Endometrial microvascular endothelial cells (primary cell): ENCODE measurements around the gene CCR6. TPM values are rescaled to one million over a fixed set of nuclear protein-coding genes. Genes with fewer than 3 reads are reported as not detected.

ENCODE experiments used
- in situ Hi-C: cut with HindIII; loops from 2 replicates; pipeline ENCODE4 v1.10.0; 2017; ENCODE audit warnings: low sequenced_read_pairs, low pct_unique_long_range_greater_than_20kb; ENCODE audit errors: inconsistent ontology term
- total RNA-seq: library from RNA; depleted of rRNA; stranded (reverse); fragments of >200 nt; gene quantifications from one replicate; pipeline ENCODE4 v1.2.3, GENCODE V29; 2015; ENCODE audit errors: inconsistent ontology term

CCR6 gene
- total RNA-seq, 1 donor from 2014 or later, result not detected

DNA sequence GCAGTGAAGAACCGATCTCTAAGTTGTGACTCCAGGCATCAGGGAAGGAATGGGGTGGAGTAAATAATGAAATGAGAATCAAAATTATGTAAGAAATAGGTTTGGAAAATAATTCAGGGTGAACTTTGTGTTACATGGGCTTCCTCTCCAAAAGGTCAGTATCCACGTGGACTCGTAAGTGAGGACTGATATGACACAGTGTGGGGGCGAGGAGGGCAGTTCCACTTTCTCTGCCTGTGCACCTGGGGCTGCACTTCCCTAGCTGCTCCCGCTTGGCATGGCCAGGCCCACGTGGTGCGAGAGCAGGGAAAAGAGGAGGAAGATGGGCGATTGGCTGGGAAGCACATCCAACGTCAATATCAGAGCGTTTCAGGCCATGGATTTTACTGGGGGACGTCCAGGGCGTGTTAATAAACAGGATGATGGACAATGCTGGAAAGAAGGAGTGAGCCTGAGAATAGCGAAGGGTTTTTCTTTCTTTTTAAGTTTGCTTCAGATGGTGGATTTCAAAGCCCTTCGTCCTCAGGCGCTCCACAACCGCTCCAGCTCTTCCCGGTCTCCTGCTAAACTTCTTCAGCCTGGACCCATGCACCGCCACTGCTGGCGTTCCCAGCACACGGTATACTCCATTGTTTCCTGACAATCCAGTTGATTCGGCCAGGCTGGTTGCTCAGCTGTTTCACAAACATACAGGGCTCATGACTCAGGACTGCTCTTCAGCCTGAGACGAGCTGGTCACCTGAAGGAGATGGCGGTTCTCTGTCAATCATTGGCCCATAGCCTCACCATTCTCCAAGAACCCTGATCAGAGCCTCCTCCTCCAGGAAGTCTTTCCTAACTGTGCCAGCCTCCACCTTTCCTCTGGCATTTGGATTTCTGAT lies 11.8 kb downstream of the CCR6 start:
- in situ Hi-C loops, result no loop called here

DNA sequence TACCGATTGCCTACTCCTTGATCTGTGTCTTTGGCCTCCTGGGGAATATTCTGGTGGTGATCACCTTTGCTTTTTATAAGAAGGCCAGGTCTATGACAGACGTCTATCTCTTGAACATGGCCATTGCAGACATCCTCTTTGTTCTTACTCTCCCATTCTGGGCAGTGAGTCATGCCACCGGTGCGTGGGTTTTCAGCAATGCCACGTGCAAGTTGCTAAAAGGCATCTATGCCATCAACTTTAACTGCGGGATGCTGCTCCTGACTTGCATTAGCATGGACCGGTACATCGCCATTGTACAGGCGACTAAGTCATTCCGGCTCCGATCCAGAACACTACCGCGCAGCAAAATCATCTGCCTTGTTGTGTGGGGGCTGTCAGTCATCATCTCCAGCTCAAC lies 13.5 kb downstream of the CCR6 start:
- in situ Hi-C loops, result no loop called here

DNA sequence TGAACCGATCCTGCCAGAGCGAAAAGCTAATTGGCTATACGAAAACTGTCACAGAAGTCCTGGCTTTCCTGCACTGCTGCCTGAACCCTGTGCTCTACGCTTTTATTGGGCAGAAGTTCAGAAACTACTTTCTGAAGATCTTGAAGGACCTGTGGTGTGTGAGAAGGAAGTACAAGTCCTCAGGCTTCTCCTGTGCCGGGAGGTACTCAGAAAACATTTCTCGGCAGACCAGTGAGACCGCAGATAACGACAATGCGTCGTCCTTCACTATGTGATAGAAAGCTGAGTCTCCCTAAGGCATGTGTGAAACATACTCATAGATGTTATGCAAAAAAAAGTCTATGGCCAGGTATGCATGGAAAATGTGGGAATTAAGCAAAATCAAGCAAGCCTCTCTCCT lies 14.2 kb downstream of the CCR6 start:
- in situ Hi-C loops, result no loop called here

DNA sequence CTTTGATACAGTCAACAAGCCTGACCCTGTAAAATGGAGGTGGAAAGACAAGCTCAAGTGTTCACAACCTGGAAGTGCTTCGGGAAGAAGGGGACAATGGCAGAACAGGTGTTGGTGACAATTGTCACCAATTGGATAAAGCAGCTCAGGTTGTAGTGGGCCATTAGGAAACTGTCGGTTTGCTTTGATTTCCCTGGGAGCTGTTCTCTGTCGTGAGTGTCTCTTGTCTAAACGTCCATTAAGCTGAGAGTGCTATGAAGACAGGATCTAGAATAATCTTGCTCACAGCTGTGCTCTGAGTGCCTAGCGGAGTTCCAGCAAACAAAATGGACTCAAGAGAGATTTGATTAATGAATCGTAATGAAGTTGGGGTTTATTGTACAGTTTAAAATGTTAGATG lies 15.0 kb downstream of the CCR6 start:
- in situ Hi-C loops, result no loop called here

DNA sequence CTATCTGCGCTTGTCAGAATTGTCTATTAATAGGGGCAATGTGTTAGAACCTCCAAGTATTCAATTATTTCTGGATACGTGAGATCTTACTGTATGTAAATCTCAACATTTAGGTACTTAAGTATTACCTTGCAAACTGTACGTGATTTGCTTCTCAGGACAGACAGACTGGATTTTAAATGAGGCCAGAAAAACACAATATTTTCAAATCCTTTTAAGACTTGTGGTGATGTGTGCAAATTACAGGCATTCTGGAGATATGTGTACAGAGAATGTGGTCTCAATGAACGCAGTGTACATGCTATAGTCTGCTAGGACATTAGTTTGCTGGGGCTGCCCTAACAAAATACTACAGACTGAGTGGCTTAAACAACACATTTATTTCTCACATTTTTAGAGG lies 16.9 kb downstream of the CCR6 start:
- in situ Hi-C loops, result no loop called here

DNA sequence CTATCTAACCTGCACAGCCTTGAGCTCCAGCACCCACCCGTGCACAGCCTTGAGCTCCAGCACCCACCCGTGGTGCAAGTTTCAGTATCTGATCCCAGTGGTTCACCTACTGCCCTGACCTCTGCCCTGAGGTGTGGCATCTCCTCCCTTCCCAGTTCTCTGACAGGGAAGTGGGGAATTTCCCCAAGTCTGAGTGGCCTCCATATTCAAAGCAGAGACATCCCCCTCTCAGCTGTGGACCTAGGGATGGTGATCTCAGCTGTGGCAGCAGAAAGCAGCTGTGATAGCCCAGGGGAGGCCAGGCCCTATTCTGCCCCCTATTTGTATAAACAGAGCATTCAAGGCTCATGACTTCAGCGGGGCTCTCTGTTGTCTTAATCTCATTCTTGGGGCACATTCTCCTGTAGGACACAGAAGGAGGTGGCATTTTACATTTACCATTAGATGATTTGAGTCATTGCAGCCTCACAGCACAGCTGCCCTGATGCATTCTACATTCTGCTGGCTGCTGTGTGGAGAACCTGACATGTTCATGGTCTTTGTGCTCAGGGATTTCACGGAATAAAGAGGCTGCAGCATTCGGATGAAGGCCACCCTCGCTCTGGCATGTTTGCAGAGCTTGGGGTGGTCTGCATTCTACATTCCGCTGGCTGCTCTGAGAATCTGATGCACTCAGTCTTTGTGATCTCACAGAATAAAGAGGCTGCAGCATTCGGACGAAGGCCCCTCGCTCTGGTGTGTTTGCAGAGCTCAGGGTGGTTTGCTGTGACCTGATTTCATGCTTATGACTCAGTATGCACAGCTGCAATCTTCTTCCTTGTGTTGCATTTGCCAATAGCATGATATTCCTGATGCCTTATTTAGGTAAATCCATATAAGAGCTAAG lies 17.9 kb downstream of the CCR6 start:
- in situ Hi-C loops, result no loop called here

DNA sequence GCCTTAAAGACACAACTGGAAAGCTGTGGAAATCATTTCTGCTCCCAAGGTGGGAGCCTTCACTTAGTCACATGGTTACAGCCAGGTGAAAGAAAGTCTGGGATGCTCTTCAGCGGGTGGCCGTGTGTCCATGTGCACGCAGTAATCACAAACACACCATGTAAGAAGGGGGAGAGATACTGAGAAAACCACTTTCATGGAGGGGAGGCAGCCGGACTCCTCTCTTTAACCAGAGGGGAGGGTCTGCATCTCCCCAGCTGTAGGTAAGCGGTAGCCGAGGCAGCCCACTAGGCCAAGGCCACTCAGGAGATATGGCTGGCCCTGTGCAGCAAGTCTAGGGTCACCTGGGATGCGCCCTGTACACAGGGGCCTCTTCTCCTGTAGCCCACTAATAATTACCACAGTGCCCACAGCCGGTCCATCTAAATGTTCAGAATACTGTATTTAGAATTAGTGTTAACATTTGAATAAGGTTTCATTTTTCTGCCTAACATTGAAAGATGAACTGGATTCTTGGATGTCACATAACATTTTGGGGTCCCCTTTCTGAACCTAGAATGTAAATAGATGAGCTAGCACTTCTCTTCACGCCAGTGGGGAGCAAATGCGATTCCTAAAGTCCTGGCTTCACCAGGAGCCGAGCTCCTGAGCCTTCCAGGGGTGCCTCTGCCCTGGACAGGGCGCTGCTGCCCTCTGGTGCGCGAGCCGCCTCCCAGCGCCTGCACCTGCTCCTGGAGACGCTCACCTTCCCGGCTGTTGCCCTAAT lies 19.0 kb downstream of the CCR6 start:
- in situ Hi-C loops, result no loop called here

DNA sequence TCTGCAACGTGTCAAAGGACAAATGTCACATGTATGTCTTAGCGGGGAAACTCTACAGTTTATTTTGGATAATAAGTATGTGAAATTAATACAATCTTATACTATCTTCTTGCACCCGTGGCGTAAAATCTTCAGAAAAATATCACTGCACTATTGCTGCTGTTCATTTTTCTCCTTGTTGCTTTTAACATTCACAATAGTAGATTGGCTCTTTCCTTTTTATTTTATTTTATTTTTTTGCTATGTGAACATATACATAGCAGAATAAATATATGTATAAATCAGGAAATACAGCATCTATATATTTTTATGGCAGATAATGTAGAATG lies 19.5 kb downstream of the CCR6 start:
- in situ Hi-C loops, result no loop called here

DNA sequence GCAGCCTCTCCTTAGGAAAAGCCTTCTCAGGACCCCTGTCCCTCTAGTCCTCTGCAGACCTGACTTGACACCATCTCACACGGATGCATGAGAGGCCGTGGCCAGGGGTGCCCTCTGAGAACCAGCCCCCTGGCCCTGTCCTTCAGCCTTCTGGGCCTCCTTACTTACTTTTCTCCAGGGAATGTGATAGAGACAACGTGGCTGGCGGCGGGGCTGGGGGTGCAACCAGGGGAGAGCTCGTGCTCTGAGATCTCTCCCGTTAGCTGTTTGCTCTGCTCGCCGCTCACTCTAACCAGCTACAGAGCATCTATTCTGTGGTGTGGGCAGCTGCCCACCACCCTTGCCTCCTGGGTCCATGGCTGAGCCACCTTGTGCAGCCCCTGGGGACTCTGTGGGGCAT lies 20.1 kb downstream of the CCR6 start:
- in situ Hi-C loops, result no loop called here

DNA sequence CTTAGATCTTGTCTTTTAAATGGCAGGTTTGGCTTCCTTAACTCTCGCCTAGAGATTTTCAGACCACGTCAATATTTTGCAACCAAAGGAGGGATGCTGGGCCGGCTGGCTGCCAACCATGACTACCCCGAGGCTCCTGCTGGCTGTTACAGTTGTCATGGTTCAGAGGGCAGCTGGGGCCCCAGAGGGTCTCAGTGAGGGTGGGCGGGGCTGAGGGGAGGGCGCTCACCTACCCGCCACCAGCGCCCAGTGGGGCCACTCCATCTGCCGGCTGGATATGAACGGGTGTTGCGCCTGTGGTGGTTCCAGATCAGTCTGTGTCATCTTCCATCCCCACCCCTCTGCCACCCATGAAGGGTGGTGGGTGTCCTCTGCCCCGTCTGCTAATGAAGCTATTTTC lies 22.6 kb downstream of the CCR6 start:
- in situ Hi-C loops, result no loop called here

DNA sequence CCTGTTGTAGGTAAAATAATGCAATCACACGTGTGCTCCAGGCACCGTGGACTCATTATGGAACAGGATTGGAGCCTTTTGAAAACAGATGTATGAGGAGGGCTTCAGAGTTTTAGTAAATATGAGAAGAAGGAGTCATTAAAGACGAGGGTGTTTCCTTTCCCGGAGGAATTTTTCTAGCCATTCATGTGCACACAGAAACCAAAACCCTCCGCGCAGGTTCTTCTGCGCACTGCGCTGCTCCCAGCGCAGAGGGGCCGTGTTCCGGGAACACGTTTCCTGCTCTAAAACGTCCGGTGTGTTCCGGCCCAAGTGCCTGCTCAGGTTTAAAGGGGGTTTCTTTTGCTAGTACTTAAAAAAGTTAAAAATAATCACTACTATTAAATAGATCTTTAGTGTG lies 23.2 kb downstream of the CCR6 start:
- in situ Hi-C loops, result no loop called here

DNA sequence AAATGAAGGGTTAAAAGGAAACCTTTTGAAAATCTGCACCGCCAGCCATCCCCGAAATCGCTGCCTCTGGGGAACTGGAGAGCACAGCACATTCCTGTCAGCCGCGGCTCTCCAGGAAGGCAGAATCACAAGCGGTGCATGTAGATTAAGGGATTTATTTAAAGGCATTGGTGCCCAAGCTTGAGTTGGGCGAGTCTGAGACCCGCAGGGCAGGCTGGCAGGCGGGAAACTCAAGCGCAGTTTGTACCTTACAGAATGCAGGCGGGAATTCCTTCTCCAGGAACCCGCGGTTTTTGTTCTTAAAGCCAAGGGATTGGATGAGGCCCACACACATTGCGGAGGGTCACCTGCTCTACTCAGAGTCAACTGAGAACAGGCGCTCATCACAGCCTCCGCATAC lies 24.1 kb downstream of the CCR6 start:
- in situ Hi-C loops, result no loop called here

DNA sequence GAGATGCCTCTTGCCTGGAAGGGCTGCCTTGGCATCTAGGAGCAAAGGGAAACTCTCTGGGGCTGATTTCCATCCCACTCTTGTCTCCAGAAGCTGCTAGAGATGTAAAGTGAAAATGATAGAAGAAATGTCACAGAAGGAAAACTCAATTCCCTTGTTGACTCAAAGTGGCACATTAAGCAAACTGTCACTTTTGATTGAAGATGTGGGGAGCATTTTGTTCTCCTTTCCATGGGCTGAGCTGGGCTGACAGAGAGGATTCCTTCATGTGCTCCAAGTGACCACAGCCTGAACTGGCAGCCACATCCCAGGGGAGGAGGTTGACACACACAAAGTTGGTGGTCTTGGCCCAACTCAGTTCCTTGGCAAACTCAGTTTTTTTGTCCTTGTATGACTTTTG lies 25.1 kb downstream of the CCR6 start:
- in situ Hi-C loops, result no loop called here

DNA sequence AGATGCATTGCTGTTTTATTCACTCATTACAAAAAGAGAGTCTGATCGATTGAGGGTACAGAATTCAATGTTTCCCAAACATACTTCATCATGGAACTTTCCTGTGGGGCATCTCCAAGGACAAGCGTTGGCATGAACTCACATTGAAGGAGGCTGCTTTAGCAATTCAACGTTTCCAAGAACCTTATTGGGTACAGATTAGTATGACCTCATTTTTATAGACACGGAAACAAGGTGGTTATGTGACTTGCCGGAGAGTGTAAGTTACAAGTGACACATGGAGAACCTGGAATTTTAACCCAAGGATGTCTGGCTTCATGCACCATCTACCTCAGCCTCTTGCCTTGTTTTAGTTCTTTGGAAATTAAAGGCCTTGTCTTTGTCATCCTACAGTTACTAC lies 26.1 kb downstream of the CCR6 start:
- in situ Hi-C loops, result no loop called here

DNA sequence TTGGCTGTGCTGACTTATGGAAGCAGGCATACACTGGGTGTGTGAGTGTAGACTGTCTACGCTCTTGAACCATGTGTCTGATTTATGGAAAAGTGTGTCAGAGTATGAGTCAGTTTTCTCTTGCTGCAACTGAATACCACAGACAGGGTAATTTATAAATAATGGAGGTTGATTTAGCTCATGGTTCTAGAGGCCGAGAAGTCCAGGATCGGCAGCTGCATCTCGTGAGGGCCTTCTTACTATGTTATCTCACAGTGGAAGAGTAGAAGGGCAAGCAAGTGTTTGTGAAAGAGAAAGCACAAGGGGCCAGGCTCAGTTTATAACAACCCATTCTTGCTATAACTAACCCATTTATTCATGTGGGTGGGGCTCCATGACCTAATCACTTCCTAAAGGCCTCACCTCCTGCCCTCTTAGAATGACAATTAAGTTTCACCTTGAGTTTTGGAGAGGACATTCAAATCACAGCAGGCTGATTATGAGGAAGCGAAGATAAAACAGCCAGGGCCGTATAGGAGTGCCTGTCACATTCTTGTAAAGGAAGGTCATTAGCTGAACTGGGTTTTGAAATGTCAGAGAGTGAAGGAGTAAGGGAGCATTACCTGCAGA lies 28.1 kb downstream of the CCR6 start:
- in situ Hi-C loops, result no loop called here

DNA sequence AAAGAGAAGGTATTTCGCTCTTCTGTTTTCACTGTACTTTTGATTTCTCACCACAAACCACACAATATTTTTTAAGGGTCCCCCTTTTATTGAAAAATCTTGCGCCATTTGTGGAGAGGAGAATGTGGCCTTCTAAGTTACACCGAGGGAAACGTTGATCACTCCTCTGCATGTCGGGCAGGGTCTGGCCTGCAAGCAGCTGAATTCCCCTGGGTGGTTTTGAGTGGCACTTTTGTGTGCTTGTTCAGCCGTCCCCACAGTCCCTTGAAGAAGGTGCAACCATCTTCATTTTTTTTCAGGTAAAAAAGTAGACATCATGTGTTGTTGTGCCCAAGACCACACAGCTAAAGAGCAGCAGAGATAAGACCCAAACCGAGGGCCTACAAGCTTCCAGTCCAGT lies 28.8 kb downstream of the CCR6 start:
- in situ Hi-C loops, result no loop called here

DNA sequence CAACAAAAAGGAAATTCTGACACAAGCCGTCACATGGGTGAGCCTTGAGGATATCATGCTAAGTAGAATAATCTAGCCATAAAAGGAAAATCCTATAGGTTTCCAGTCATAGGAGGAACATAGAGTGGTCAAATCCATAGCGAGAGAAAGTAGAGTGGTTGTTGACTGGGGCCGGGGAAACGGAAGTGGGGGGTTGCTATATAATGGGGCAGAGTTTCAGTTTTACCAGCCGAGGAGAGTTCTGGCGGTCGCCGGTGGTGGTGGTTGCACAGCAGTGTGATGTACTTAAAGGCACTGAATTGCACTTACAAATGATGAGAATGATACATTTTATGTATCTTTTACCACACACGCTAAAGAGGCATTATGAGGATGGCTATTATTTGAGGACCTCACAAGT lies 30.0 kb downstream of the CCR6 start:
- in situ Hi-C loops, result no loop called here

DNA sequence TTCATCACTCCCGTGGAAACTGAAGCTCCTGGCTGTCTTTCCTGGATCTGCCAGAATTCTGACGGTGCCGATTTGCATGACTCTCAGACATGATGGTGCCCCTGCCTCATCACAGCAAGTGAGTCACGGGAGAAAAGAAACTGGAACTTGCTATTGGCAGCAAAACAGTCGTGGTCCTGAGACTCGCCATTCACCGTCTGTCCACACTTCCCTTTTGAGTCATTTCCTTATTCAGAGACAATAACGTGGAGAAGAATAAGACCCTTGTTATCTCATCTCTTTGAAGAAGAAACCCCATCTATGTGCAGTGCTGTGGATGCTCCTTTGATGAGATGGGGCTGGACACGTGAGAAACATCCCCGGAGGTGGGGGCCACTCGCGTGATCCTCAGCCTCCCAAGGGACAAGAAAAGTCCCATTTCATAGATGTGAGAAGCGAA lies 30.6 kb downstream of the CCR6 start:
- in situ Hi-C loops, result no loop called here

DNA sequence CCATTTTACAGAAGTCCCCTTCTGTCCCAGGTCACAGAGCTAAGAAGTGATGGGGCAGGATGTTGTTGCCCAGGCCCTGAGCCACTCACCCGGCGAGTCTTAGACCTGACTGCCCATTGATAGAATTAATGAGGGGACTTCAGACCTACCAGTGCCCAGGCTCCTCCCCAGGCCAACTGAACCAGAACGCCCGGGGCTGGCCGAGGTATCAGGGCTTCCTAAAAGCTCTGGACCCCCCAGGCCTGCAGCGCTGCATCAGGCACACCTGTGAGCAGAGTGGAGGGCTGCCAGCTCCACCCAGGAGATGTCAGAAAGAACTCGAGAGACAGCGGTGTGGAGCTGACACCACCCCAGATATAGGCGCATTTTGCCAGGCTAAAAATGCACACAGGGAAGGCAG lies 31.4 kb downstream of the CCR6 start:
- in situ Hi-C loops, result no loop called here
